Neural cell (in vitro differentiated cells): ENCODE results near the gene RDH13.

Experiments
- CTCF ChIP-seq: fragments of 450-650 bp; IDR thresholded peaks from 2 replicates; pipeline ENCODE4 v1.5.1; 2014; ENCODE audit warnings: antibody characterized with exemption, mild to moderate bottlenecking, moderate library complexity; ENCODE audit not compliant: poor library complexity, severe bottlenecking
- EP300 ChIP-seq: fragments of 450-650 bp; conservative IDR thresholded peaks from 2 replicates; pipeline ENCODE4 v1.6.1; 2014; ENCODE audit warnings: antibody characterized with exemption, mild to moderate bottlenecking, moderate library complexity; ENCODE audit not compliant: poor library complexity, severe bottlenecking
- EZH2 ChIP-seq: fragments of 200-600, 300-800 bp; shearing (Covaris generic), sonication (generic); IDR thresholded peaks from 2 replicates; pipeline ENCODE4 v1.6.1; 2014; ENCODE audit warnings: antibody characterized with exemption, low read length, borderline replicate concordance, mild to moderate bottlenecking; ENCODE audit not compliant: insufficient read depth, poor library complexity, severe bottlenecking
- MXI1 ChIP-seq: fragments of 450-650 bp; conservative IDR thresholded peaks from 2 replicates; pipeline ENCODE4 v1.6.1; 2014; ENCODE audit warnings: antibody characterized with exemption, mild to moderate bottlenecking; ENCODE audit not compliant: poor library complexity, severe bottlenecking
- POLR2AphosphoS5 ChIP-seq: IDR thresholded peaks from 2 replicates; pipeline ENCODE4 v1.6.1; 2012
- RAD21 ChIP-seq: fragments of 450-650 bp; conservative IDR thresholded peaks from 2 replicates; pipeline ENCODE4 v1.6.1; 2014; ENCODE audit warnings: antibody characterized with exemption, mild to moderate bottlenecking, moderate library complexity
- REST ChIP-seq: IDR thresholded peaks from 2 replicates; pipeline ENCODE4 v1.6.1; 2012; ENCODE audit warnings: borderline replicate concordance
- SMC3 ChIP-seq: fragments of 450-650 bp; conservative IDR thresholded peaks from 2 replicates; pipeline ENCODE4 v1.6.1; 2014; ENCODE audit warnings: antibody characterized with exemption, mild to moderate bottlenecking, moderate library complexity; ENCODE audit not compliant: poor library complexity

- TF ChIP-seq CTCF = no peak
- TF ChIP-seq SMC3 = no peak
- no peak for TF ChIP-seq EZH2
- no peak for TF ChIP-seq REST
- no peak for TF ChIP-seq POLR2AphosphoS5
- TF ChIP-seq EP300 = no peak
- TF ChIP-seq RAD21 = no peak
- TF ChIP-seq MXI1 = no peak
Observed at GRCh38 chr19:55044286-55044685, 18.7 kb downstream of the RDH13 start.
